Endothelial cell of umbilical vein (primary cell): ENCODE results near the gene DST. TPM values are rescaled to one million over a fixed set of nuclear protein-coding genes. Genes with fewer than 3 reads are reported as not detected.

Experiments
- BruUV-seq: library from RNA; stranded (reverse); fragments of 400-500 nt; replicated peaks from 2 replicates; lab custom pipeline; 2021; lab: Mats Ljungman, UMichigan
- CTCF ChIA-PET: fragments of 300-600, 350-600 bp; sonication (Branson Sonifier 250); formaldehyde crosslinking; loops from one replicate; lab custom pipeline; 2021; ENCODE audit warnings: antibody characterized with exemption, inconsistent platforms; lab: Charles Lee
- POLR2A ChIA-PET: fragments of 300-600, 350-600 bp; sonication (Branson Sonifier 250); formaldehyde crosslinking; loops from one replicate; lab custom pipeline; 2021; ENCODE audit warnings: antibody characterized with exemption, inconsistent platforms; lab: Charles Lee
- DNase-seq: peaks from one replicate; pipeline ENCODE4 v3.0.0-alpha.2; 2011; ENCODE audit warnings: low read depth, low spot score
- FAIRE-seq: peaks from 2 replicates; lab custom pipeline; 2011; peaks lifted over from hg19 to GRCh38; lab: Jason Lieb, UNC
- H2AFZ ChIP-seq: 2 replicates; pipeline ENCODE4 v1.6.0; 2012; ENCODE audit warnings: low read depth, low read length, control low read depth, inconsistent platforms
- H3K27ac ChIP-seq: 2 replicates; pipeline ENCODE4 v1.5.1; 2011; ENCODE audit warnings: low read depth, mild to moderate bottlenecking, control low read depth, low read length, moderate library complexity; ENCODE audit not compliant: insufficient read depth
- H3K27me3 ChIP-seq, 2 experiments: 2 replicates each; pipeline versions ENCODE4 v1.6.0 to v1.6.1; 2011; ENCODE audit warnings: low read length in 2 of 2, mixed read lengths in 1 of 2; ENCODE audit not compliant: control insufficient read depth in 2 of 2, insufficient read depth in 2 of 2
- H3K36me3 ChIP-seq, 2 experiments: 2 replicates in 1 of 2; 3 replicates in 1 of 2; pipeline ENCODE4 v1.5.1; 2011; ENCODE audit warnings: low read length in 2 of 2, mild to moderate bottlenecking in 1 of 2, moderate library complexity in 1 of 2; ENCODE audit not compliant: control insufficient read depth in 2 of 2, insufficient read depth in 2 of 2; ENCODE audit errors: extremely low read depth in 1 of 2
- H3K4me1 ChIP-seq: 3 replicates; pipeline ENCODE4 v1.5.1; 2011; ENCODE audit warnings: mild to moderate bottlenecking, low read length; ENCODE audit not compliant: control insufficient read depth, insufficient read depth; ENCODE audit errors: extremely low read depth
- H3K4me2 ChIP-seq: 2 replicates; pipeline ENCODE4 v1.6.1; 2011; ENCODE audit warnings: low read length, control low read depth, mixed read lengths; ENCODE audit not compliant: insufficient read depth
- H3K4me3 ChIP-seq, 3 experiments: fragments of 200-600 bp in 1 of 3; sonication (generic), shearing (Covaris generic) in 1 of 3; replicated peaks in 1 of 3; 2 replicates each; pipeline ENCODE4 v1.5.1; 2011 to 2016; ENCODE audit warnings: control low read depth in 3 of 3, low read length in 3 of 3, mild to moderate bottlenecking in 2 of 3, inconsistent platforms in 1 of 3, low read depth in 1 of 3, moderate library complexity in 1 of 3; ENCODE audit not compliant: insufficient read depth in 1 of 3
- H3K79me2 ChIP-seq: 2 replicates; pipeline ENCODE4 v1.6.0; 2012; ENCODE audit warnings: low read length, inconsistent platforms; ENCODE audit not compliant: control insufficient read depth, insufficient read depth
- H3K9ac ChIP-seq: replicated peaks from 2 replicates; pipeline ENCODE3; 2011; ENCODE audit warnings: low read length, control low read depth; ENCODE audit not compliant: insufficient read depth; ENCODE audit errors: extremely low read depth
- H3K9me1 ChIP-seq: replicated peaks from 3 replicates; pipeline ENCODE4 v1.6.0; 2011; ENCODE audit warnings: mild to moderate bottlenecking, low read length; ENCODE audit not compliant: control insufficient read depth, insufficient read depth; ENCODE audit errors: extremely low read depth
- H3K9me3 ChIP-seq: replicated peaks from 2 replicates; pipeline ENCODE4 v1.5.1; 2012; ENCODE audit warnings: low read length, inconsistent platforms; ENCODE audit not compliant: control insufficient read depth, insufficient read depth
- H4K20me1 ChIP-seq: replicated peaks from 2 replicates; pipeline ENCODE3; 2011; ENCODE audit warnings: mild to moderate bottlenecking, low read length; ENCODE audit not compliant: control insufficient read depth, insufficient read depth; ENCODE audit errors: extremely low read depth
- EZH2 ChIP-seq: IDR thresholded peaks from 2 replicates; pipeline ENCODE4 v1.6.1; 2012; ENCODE audit warnings: borderline replicate concordance, low read depth, mild to moderate bottlenecking, moderate library complexity, low read length, inconsistent platforms; ENCODE audit not compliant: severe bottlenecking
- FOS ChIP-seq: IDR thresholded peaks from 2 replicates; pipeline ENCODE4 v1.6.1; 2011; ENCODE audit warnings: mild to moderate bottlenecking, low read length, moderate library complexity, borderline replicate concordance; ENCODE audit not compliant: insufficient read depth
- GATA2 ChIP-seq: IDR thresholded peaks from 2 replicates; pipeline ENCODE4 v1.7.0; 2011; ENCODE audit warnings: low read depth, mild to moderate bottlenecking, moderate library complexity, mixed read lengths, low read length; ENCODE audit not compliant: insufficient read length, insufficient read depth
- JUN ChIP-seq: IDR thresholded peaks from 2 replicates; pipeline ENCODE4 v1.6.1; 2011; ENCODE audit warnings: borderline replicate concordance, low read depth; ENCODE audit not compliant: insufficient read length, insufficient read depth
- MYC ChIP-seq: IDR thresholded peaks from one replicate; pipeline ENCODE4 v1.6.1; 2011; ENCODE audit warnings: mild to moderate bottlenecking, low read depth, low read length
- POLR2A ChIP-seq: IDR thresholded peaks from 2 replicates; pipeline ENCODE4 v1.6.1; 2012; ENCODE audit warnings: low read depth, mild to moderate bottlenecking, control low read depth, low read length
- POLR2AphosphoS5 ChIP-seq: IDR thresholded peaks from 2 replicates; pipeline ENCODE4 v1.6.1; 2012; ENCODE audit warnings: low read depth, mild to moderate bottlenecking, control low read depth, low read length, moderate library complexity; ENCODE audit not compliant: insufficient read depth
- dilution Hi-C: fragments of 300-500 bp; cut with MboI; formaldehyde crosslinking; loops from one replicate; pipeline ENCODE4 v1.15.0; 2019; ENCODE audit warnings: low sequenced_read_pairs; ENCODE audit not compliant: extremely low pct_ligation_motif_present
- intact Hi-C: fragments of 100-400 bp; cut with micrococcal nuclease; formaldehyde crosslinking; loops from one replicate; pipeline ENCODE4 v1.10.0; 2022
- polyA plus RNA-seq, 4 experiments: library from polyadenylated mRNA; depleted of rRNA in 3 of 4; stranded (reverse) in 3 of 4; unstranded in 1 of 4; fragments of >200 nt; gene quantifications; 2 replicates each; pipeline versions ENCODE4 v1.2.1 to v1.2.3, GENCODE V29; 2011 to 2012; ENCODE audit warnings: missing spikeins in 1 of 4
- total RNA-seq: library from RNA; stranded (reverse); gene quantifications from 2 replicates; pipeline ENCODE4 v1.2.3, GENCODE V29; 2021
- TF ChIP-seq, protein P1 (sequence below), 2 donors: IDR thresholded peaks; 1 replicate in 1 of 2; 2 replicates in 1 of 2; pipeline ENCODE4 v1.5.1; 2011; ENCODE audit warnings: low read length in 2 of 2, mild to moderate bottlenecking in 2 of 2, moderate library complexity in 2 of 2, control low read depth in 1 of 2, inconsistent platforms in 1 of 2, low read depth in 1 of 2; ENCODE audit not compliant: insufficient read depth in 1 of 2; ENCODE audit errors: extremely low read depth in 1 of 2
- TF ChIP-seq, protein P2 (sequence below): IDR thresholded peaks from 2 replicates; pipeline ENCODE4 v1.6.1; 2011; ENCODE audit not compliant: insufficient read depth, insufficient read length

Gene DST
- total and polyA plus RNA-seq, 2 donors (not counting 3 experiments of a cell fraction or from before 2014, with no cell fraction given), result 62.3 to 253 TPM

DNA sequence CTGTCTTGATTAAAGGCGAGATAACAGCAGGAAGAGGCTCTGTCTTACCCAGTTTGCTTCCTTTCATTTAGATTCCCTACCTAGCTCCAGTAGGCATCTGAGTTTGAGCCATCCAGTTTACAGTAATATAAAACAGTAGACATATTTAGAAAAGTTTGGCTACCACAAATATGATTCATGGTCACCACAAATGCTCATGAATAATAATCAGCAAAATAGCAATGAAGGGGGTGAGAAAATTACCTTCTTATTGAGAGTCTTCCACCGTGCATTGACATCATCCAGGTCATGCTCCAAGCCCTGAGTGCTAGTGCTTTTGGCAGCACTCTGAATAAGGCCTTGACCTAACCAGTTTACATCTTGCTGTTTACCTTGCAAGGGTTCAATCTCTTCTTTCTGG, 106.2 kb downstream of the DST start:
- H3K4me1 ChIP-seq, result peaks cover 34% of the 10 kb centered on the region
- no peaks in the 10 kb centered on the region for H4K20me1 ChIP-seq
- H2AFZ ChIP-seq, result no peak overlapping the region
- H3K36me3 ChIP-seq, result peaks cover 6 to 8% of the 10 kb centered on the region in 2 experiments
- H3K79me2 ChIP-seq, result peaks cover 30% of the 10 kb centered on the region
- CTCF ChIA-PET, result no interaction called here
- no peaks in the 10 kb centered on the region for H3K9me1 ChIP-seq
- H3K4me3 ChIP-seq, result no peak overlapping the region
- DNase-seq (no peak), FAIRE-seq (no peak)
- no peak overlapping the region for H3K4me2 ChIP-seq
- no peak overlapping the region for H3K27ac ChIP-seq
- POLR2A ChIA-PET, result no interaction called here
- intact Hi-C loops, result no loop called here
- no peaks in the 10 kb centered on the region for H3K27me3 ChIP-seq
- H3K9ac ChIP-seq, result no peak overlapping the region
- dilution Hi-C loops, result no loop called here
- TF ChIP-seq FOS (no peak), EZH2 (no peak), MYC (no peak), GATA2 (no peak), POLR2A (no peak), JUN (no peak), POLR2AphosphoS5 (no peak)
- TF ChIP-seq, protein P1, sequence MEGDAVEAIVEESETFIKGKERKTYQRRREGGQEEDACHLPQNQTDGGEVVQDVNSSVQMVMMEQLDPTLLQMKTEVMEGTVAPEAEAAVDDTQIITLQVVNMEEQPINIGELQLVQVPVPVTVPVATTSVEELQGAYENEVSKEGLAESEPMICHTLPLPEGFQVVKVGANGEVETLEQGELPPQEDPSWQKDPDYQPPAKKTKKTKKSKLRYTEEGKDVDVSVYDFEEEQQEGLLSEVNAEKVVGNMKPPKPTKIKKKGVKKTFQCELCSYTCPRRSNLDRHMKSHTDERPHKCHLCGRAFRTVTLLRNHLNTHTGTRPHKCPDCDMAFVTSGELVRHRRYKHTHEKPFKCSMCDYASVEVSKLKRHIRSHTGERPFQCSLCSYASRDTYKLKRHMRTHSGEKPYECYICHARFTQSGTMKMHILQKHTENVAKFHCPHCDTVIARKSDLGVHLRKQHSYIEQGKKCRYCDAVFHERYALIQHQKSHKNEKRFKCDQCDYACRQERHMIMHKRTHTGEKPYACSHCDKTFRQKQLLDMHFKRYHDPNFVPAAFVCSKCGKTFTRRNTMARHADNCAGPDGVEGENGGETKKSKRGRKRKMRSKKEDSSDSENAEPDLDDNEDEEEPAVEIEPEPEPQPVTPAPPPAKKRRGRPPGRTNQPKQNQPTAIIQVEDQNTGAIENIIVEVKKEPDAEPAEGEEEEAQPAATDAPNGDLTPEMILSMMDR (IDR thresholded peaks at IDR 0.05; ENCODE audit: extremely low read depth in 1 of 2, insufficient read depth in 1 of 2, low read depth in 1 of 2, low read length in 2 of 2), result no peak
- TF ChIP-seq, protein P2, sequence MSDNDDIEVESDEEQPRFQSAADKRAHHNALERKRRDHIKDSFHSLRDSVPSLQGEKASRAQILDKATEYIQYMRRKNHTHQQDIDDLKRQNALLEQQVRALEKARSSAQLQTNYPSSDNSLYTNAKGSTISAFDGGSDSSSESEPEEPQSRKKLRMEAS, result no peak
- BruUV-seq, result no TSS peak
- H3K9me3 ChIP-seq, result no peaks in the 10 kb centered on the region
